ENCODE data around the gene LCK. TPM values are rescaled to one million over a fixed set of nuclear protein-coding genes. Genes with fewer than 3 reads are reported as not detected.

The LCK gene
- total and polyA plus RNA-seq, 4 donors = 2.4 to 8.9 (median 4.3) TPM

GRCh38 chr1:32221581-32221979 lies 29.5 kb upstream of the LCK start:
- ATAC-seq (ENCODE audit: insufficient read depth, low FRiP score) (no peak), DNase-seq (no peak)
- Histone ChIP-seq H3K4me1 (ENCODE audit: control insufficient read depth in 5 of 5, insufficient read depth in 5 of 5, low read length in 5 of 5) (peaks cover 6 to 20% (median 12%) of the 10 kb centered on the region in 5 donors), H3K9ac (ENCODE audit: insufficient read depth in 1 of 2, low read length in 2 of 2) (peak overlapping the region; percentile 46 to 64), H3K4me3 (peak overlapping the region; percentile 83), H3K27me3 (ENCODE audit: control insufficient read depth in 3 of 3, insufficient read depth in 3 of 3, low read length in 2 of 3) (no peaks in the 10 kb centered on the region), H3K9me3 (ENCODE audit: control insufficient read depth in 4 of 4, insufficient read depth in 3 of 4, low read length in 3 of 4) (no peaks in the 10 kb centered on the region), H3K36me3 (ENCODE audit: control insufficient read depth in 4 of 4, insufficient read depth in 4 of 4, low read length in 4 of 4) (peaks cover 4 to 36% (median 23%) of the 10 kb centered on the region in 4 donors), H3K27ac (ENCODE audit: low read depth in 1 of 2, low read length in 1 of 2) (peak overlapping the region; percentile 93 to 94)
- 10 to 18% methylated on average over 13 of the region's 13 CpGs for WGBS, 2 donors
- no peak for TF ChIP-seq CTCF (IDR thresholded peaks at IDR 0.05; ENCODE audit: control extremely low read depth, extremely low read depth)

GRCh38 chr1:32221980-32222755 lies 28.9 kb upstream of the LCK start, which contains the start of the genes EIF3I and TMEM234:
EIF3I (plus strand) TSS chr1:32222407; CDS start chr1:32222442, 35 bp downstream.
TMEM234 (minus strand) TSS chr1:32222353; CDS start chr1:32222322, 31 bp downstream.
- 0% methylated on average over 46 of the region's 46 CpGs for WGBS, 2 donors
- TF ChIP-seq CTCF (IDR thresholded peaks at IDR 0.05; ENCODE audit: control extremely low read depth, extremely low read depth) = no peak
- H3K36me3 ChIP-seq (ENCODE audit: control insufficient read depth in 4 of 4, insufficient read depth in 4 of 4, low read length in 4 of 4) = peaks cover 4 to 32% (median 20%) of the 10 kb centered on the region in 4 donors

GRCh38 chr1:32223683-32224082 lies 27.4 kb upstream of the LCK start:
- Histone ChIP-seq H3K4me1 (ENCODE audit: control insufficient read depth in 5 of 5, insufficient read depth in 5 of 5, low read length in 5 of 5) (peaks cover 6 to 20% (median 12%) of the 10 kb centered on the region in 5 donors), H3K36me3 (ENCODE audit: control insufficient read depth in 4 of 4, insufficient read depth in 4 of 4, low read length in 4 of 4) (peaks cover 5 to 38% (median 25%) of the 10 kb centered on the region in 4 donors), H3K4me3 (no peak overlapping the region), H3K27ac (ENCODE audit: low read depth in 1 of 2, low read length in 1 of 2) (peak overlapping the region; percentile 3 to 42), H3K9ac (ENCODE audit: insufficient read depth in 1 of 2, low read length in 2 of 2) (no peak overlapping the region), H3K9me3 (ENCODE audit: control insufficient read depth in 4 of 4, insufficient read depth in 3 of 4, low read length in 3 of 4) (no peaks in the 10 kb centered on the region), H3K27me3 (ENCODE audit: control insufficient read depth in 3 of 3, insufficient read depth in 3 of 3, low read length in 2 of 3) (no peaks in the 10 kb centered on the region)
- TF ChIP-seq CTCF (IDR thresholded peaks at IDR 0.05; ENCODE audit: control extremely low read depth, extremely low read depth) = no peak
- DNase-seq (no peak), ATAC-seq (ENCODE audit: insufficient read depth, low FRiP score) (no peak)
- 73 to 91% methylated on average over 3 of the region's 3 CpGs for WGBS, 2 donors

More at GRCh38 chr1:32221980-32222755, 28.9 kb upstream of the LCK start, which contains the start of the genes EIF3I and TMEM234:
- peaks cover 6 to 20% (median 12%) of the 10 kb centered on the region in 5 donors for H3K4me1 ChIP-seq (ENCODE audit: control insufficient read depth in 5 of 5, insufficient read depth in 5 of 5, low read length in 5 of 5)
- peak within 1 kb of the TSS; percentile 93 to 94 for H3K27ac ChIP-seq (ENCODE audit: low read depth in 1 of 2, low read length in 1 of 2)
- DNase-seq = peak; percentile 94 to 96 (median 96)
- peak within 1 kb of the TSS; percentile 83 for H3K4me3 ChIP-seq
- peak within 1 kb of the TSS; percentile 95 to 97 for H3K9ac ChIP-seq (ENCODE audit: insufficient read depth in 1 of 2, low read length in 2 of 2)
- H3K9me3 ChIP-seq (ENCODE audit: control insufficient read depth in 4 of 4, insufficient read depth in 3 of 4, low read length in 3 of 4) = no peaks in the 10 kb centered on the region
- ATAC-seq (ENCODE audit: insufficient read depth, low FRiP score) = peak; percentile 92
- H3K27me3 ChIP-seq (ENCODE audit: control insufficient read depth in 3 of 3, insufficient read depth in 3 of 3, low read length in 2 of 3) = no peaks in the 10 kb centered on the region
